Activated CD4-positive, CD25-positive, alpha-beta regulatory T cell treated with anti-CD3 and anti-CD28 coated beads, Interleukin-2, amount 50 U/mL, for 16 hours (primary cell): ENCODE results near the gene FAM209A.
"Not testable (repeated sequence)": the region's sequence is repeated elsewhere in the genome, so short reads cannot be mapped to it uniquely, and the experiment has no call there.

Experiments used
- DNase-seq: peaks from one replicate; pipeline ENCODE4 v3.0.0-alpha.2; 2020; ENCODE audit warnings: low read depth, low spot score

FAM209A gene, protein sequence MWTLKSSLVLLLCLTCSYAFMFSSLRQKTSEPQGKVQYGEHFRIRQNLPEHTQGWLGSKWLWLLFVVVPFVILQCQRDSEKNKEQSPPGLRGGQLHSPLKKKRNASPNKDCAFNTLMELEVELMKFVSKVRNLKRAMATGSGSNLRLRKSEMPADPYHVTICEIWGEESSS

DNA sequence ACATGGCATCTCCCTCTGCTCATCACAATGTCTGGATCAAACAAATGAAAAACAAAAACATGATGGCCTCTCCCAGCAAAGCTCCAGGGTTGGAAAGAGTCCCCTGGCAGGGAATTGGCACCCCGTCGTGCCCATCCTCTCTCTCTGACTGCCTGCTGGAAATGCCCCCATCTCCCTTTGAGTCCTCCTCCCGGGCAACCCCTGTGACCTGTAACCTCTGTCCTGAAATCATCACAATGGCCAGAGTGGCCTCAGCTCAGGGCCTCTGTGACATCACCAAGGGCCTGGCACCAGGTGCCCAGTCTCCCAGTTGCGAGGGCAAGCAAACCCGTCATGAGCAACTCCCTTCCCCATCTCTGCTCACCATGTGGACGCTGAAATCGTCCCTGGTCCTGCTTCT lies at the start of gene FAM209A:
TSS of gene FAM209A (plus strand) at position 301 of the 400 bp plus-strand sequence. CDS start at position 366, 65 bp downstream.
- DNase-seq, result not testable (repeated sequence)

DNA sequence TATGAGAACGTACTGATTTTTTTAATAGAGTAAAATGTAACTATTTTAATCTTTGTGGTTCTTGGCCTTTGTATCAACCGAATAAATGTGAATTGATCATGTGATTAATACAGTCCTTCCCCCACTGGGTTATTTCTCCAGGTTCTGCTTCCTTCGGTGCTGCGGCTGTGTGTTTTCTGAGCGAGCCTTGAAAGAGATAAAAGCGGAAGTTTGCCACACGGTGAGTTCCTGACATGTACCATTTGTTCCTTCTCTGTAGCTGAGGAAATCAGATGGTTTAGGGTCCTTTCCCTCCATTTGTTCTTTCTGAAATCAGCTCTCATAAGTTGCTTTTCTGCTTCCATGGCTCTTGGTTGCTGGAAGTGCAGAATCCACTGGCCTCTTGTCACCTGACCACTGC lies 40.6 kb upstream of the FAM209A start:
- DNase-seq, result no peak

DNA sequence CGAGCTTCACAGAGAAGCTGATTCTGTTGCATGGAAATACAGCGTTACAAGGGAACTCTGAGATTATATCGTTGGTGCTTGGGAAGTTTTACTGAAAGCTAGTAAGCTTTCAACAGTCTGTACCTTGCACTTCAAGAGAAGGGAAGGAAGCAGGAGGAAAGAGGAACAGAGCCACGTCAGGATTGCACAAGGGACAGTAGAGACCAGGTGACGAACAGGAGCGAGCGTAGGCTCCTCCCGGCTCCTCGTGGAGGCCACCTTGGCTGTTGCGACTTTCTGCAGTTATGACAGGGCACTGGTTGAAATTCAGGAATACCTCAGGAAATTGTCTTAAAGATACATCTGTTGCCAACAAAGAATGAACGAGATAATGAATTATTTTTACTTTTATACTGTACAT lies 37.3 kb upstream of the FAM209A start:
- DNase-seq, result no peak

DNA sequence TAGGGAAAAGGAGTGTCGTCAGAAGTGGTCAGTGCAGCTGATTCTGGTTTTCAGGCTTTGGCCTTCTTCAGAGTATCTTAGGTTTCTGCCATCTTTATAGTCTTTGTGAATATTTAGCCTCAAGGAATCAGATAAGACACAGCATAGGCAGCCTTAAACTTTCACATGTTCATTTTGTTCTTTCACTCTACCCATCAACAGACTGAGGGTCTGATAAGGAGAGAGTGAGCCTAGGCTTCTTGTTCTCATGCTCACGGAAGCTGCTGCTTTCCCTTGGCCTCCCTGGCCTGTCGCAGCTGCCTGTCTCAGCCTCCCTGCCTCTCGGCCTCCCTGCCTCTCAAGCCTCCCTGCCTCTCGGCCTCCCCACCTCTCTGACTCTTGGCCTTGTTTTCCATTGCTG lies 36.0 kb upstream of the FAM209A start:
- DNase-seq, result no peak

DNA sequence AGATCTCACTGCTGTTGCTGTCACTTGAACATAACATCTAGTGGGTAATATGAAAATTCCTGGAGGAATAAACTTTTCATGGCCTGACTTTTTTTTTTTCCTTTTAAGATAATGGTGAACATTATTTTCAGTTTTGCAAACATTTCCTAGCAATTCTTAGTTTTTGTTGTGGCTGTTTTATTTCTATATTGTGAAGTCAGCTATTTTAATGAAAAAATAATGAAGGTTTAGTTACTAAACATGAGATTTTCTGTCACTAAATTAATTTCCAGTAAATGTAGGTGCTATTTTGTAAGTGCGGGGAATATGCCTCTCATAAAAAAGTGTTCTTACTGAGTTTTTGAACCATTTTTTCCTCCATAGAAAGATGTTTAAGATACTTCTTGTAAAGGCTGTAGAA lies 23.4 kb upstream of the FAM209A start:
- DNase-seq, result no peak

DNA sequence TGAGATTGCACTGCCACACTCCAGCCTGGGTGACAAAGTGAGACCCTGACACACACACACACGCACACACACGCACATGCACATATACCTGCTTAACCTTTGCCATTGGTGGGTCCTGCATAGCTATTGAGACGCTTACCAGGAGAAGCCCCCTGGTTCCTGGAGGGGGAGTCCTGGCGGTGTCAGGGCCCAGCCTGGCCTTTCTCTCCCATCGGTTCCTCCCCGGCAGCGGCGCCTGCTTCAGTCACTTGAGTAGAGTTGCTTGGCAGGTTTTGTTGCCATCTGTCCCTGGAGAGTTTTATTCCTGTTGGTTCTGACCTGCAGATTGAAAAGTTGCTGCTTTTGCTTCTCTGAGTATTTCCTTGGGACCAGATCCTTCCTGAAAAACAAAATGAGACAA lies 20.6 kb upstream of the FAM209A start:
- DNase-seq, result no peak

DNA sequence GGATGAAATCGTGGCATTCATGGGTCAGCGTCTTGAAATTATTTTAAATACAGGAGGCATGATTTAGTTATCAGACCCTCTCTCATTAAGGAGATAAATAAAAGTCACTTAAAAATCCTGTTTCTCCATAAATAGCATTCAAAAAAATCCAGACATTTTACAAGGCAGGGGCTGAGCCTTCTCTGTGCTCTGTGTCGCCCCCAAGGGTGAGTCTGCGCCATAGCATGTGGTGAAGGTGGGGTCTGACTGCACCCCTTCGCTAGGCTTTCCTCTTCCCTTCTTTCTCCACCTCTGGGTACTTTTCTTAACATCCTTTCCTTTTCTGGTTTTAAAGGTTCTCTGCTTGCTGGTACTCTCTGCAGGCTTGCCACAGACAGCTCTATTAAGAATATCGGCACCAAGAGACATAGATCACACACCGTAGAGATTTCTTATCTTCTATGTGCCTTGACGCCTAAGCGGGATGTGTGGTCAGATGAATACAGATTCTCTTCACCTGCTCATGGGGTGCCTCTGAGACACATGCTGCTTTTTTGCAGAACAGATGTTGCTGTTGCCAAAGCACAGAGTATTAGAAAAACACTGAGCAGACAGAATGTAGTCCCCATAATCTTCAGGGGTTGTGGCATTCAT lies 20.1 kb upstream of the FAM209A start:
- DNase-seq, result no peak

DNA sequence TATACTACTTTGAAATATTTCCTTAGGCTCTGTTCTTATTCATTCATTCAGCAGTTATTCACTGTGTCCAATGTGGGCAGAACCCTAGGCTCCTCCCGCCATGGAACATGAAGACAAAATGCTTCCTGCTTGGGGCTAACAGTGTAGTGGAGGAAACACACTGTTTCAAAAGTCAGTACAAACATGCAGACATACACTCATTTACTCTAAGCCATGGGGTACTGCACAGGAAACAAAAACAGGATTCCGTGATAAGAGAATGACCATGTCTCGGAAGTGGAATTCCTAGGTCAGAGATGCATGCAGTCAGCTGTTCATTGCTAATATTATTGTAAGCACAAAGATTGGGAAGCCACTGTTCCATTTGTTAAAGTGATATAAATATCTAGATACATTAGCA lies 18.4 kb upstream of the FAM209A start:
- no peak for DNase-seq

DNA sequence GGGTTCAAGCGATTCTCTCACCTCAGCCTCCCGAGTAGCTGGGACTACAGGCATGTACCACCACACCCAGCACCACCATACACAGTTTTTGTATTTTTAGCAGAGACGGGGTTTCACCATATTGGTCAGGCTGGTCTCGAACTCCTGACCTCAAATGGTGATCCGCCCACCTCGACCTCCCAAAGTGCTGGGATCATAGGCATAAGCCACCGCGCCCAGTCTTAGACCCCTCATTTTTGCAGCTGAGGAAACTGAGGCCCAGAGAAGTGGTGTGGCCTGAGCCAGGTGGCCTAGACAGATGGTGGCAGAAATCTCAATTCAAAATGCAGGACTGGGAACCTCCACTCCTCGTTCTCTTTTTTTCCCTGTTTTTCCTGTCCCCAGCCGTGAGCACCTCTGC lies 12.6 kb upstream of the FAM209A start:
- DNase-seq, result no peak

DNA sequence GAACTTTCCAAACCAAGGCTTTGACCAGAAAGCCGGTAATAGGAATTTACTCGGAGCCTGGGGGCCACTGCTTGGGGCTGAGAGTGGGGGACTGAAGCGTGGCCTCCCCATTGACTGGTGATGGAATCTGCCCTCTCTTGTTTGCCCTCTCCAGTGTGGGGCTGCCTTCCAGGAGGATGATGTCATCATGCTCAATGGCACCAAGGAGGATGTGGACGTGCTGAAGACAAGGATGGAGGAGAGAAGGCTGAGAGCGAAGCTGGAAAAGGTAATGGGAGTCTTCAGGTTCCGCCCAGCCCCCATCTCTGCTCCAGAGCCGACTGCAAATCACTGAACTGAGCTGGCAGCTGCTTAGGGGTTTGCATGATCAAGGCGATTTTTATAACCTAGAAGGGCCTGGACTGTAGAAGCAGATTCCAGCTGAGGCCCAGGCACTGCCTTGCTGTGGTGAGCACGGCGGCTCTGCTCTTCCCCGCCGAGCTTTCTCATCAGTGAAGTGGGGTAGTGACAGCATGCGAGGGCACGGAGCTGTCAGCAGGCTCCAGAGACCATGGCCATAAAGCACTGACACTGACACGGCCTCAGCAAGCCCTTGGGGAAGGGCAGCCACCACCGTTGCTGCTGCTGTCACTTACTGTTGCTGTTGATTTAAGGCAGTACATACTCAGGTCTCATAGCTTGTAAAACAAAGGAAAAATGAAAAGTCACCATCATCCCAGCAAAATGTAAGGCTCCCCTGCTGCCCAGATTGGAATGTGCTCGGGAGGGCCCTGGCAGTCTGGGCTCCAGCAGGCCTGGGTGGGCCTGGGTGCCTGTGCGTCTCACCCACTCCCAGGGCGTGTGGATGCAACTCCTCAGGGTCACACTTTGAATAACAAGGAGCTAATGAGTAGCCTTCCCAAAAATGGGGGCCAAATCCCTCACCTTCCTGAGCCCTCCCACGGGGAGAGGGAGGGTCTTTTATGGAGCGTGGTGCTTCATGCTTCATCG lies 11.1 kb upstream of the FAM209A start:
- DNase-seq, result no peak

DNA sequence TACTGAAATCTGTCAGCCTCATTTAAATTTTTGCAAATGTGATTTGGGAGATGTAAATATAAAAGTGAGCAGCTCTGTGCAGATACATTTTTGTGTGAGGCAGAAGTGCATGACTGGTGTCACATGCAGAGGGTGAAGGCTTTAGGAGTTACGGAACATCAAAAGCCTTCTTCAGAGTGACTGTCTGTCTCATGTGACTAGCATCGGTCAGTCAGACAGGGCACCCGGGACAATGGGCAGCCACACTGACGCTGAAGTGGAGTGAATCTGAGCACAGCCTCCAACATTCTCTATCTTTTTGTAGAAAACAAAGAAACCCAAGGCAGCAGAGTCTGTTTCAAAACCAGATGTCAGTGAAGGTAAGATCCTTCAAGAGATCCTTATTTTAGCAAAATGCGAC lies 7.9 kb upstream of the FAM209A start:
- DNase-seq, result no peak

DNA sequence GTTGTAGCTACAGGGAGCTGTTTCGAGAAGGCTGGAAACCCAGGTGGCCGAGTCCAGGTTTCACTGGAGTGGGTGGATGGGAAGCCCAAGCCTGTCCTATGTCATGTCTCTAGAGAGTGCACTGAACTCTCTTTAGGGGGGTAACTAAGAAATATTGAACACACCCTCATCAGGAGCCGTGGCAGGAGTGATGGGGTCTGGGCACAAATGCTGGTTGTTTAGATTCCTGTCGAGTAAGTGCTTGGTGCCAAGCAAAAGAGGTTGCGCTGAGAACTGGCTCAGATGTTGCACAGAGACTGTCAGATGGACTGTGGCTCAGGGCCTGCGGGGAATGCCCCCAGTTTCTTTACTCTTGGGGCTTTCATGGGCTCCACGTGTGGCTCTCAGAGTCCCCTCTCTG lies 7.3 kb upstream of the FAM209A start:
- no peak for DNase-seq

DNA sequence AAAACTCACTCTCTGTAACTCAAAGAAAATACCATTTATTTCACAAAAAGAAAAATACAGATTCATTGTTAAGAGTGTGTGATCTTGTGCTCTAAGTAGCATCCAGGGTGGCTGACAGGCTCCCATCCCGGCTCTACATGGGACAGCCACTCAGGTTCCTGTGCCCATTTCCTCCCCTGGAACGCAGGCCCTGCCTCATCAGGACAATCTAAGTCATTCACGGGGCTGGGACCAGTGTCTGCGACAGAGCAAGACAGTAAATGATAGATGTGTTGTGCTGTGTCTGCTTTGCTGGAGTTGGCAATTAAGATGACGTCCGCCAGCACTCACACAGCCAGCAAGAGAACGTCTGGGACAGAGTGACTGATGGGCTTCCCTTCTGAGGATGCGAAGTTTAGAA lies 6.9 kb upstream of the FAM209A start:
- DNase-seq, result no peak

DNA sequence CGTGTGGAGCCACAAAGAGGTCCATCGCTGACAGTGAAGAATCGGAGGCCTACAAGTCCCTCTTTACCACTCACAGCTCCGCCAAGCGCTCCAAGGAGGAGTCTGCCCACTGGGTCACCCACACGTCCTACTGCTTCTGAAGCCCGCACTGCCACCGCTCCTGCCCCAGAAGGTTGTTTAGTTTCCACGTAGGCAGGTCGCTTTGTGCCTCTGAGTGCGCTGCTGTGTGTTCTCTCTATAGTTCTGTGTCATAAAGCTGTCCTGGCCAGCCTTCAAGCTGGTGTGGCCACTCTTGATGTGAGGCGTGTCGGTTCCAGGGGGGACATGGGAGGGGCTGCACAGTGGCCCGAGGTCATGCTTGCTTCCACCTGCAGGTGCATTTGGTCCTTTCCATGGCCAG lies 6.4 kb upstream of the FAM209A start:
- no peak for DNase-seq

DNA sequence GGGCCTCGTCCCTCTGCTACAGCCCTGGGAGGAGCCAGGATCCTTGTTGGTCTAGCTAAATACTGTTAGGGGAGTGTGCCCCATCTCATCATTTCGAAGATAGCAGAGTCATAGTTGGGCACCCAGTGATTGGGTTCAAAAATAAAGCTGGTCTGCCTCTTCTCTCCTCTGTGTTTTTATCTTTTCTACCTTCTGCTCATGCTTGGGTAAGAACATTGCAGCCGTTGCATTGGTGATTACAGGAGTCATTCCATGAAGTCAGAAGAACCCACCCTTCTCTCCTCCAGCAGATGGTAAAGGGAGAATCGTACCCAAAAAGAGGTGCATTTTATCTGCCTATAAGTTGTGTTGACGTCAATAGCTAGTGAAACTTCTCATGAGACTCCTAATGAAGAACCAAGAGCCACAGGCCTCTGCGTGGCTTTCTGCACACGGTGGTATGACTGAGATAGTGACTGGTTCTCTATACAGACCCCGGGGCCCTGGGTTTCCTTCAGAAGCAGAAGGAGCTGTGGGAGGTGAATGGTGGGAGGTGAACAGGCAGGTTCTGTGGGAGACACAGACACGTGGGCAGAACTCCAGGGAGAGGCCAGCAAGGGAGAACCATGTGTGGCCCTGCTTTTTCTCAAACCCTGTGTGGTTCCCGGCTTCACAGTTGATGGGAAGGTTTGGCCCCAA lies 5.7 kb upstream of the FAM209A start:
- DNase-seq, result no peak

DNA sequence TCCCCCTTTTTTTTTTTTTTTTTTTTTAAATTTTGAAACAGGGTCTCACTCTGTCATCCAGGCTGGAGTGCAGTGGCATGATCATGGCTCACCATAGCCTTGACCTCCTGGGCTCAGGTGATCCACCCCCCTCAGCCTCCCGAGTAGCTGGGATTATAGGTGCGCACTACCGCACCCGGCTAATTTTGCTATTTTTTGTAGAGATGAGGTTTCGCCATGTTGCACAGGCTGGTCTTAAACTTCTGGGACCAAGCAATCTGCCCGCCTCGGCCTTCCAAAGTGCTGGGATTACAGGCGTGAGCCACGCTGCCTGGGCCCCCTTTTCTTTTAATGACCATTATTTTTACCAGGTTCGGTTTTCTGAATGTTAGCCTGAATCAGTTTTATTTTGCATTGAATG lies 5.0 kb upstream of the FAM209A start:
- DNase-seq, result no peak

DNA sequence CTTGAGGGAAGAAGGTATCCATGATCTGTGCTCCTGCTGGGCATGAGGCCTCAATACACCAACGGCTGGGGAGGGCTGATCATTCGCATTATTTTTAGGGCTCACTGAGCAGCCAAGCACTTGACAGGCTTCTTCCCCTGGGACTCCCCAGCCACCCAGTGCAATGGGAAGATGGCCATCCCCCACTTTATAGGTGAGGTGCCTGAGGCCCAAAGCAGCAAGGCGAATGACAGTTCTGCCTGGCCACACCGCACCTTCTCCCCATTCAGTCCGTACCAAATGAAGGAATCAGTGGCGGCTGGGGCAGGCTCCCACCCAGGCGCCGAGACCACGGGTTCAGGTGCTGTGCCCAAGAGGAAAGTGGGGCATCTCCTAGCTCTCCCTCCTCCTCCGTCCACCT lies 4.4 kb upstream of the FAM209A start:
- DNase-seq, result no peak

DNA sequence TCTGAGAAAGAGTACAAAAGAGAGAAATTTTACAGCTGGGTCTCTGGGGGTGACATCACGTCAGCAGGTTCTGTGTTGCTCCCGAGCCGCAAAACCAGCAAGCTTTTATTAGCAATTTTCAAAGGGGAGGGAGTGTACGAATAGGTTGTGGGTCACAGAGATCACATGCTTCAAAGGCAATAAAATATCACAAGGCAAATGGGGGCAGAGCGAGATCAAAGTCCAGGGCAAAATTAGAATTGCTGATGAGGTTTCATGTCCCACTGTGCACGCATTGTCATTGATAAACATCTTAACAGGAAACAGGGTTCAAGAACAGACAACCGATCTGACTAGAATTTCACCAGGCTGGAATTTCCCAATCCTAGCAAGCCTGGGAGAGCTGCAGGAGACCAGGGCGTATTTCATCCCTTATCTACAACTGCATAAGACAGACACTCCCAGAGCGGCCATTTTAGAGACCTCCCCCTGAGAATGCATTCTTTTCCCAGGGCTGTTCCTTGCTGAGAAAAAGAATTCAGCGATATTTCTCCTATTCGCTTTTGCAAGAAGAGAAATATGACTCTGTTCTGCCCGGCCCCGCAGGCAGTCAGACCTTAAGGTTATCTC lies 3.7 kb upstream of the FAM209A start:
- DNase-seq, result not testable (repeated sequence)

DNA sequence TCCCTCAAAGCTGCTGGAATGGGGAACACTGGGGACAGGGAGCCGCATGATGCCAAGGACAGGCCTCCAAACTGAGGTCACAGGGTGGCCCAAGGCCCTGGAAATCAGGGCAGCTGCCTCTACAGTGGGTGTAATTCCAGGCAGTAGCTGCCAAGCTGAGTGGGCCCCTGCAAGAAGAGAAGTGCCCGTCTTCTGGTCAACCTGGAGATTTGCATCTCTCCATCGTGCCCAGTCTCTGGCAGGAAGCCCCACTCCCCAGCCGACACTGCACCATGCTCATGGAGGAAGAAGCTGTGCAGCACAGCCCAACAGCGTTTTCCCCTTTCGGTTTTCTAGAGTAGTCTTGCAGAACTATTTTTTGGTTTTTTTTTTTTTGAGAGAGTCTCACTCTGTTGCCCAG lies 2.2 kb upstream of the FAM209A start:
- DNase-seq, result no peak

DNA sequence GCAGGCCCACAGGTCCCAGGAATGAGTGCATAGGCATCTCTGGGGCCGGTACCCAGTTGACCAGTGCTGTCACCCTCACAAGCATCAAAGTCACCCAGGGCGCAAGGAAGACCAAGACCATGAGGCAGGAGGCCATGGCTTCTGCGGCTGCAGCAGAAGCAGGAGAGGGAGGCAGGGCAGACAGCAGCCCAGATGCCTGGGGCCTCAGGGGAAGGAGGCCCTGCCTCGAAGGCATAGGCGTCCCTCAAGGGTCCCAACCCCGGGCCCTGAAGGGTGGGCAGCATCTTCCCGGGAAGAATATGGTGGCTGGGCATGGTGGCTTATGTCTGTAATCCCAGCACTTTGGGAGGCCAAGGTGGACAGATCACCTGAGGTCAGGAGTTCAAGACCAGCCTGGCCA lies 3.0 kb downstream of the FAM209A start:
- no peak for DNase-seq

DNA sequence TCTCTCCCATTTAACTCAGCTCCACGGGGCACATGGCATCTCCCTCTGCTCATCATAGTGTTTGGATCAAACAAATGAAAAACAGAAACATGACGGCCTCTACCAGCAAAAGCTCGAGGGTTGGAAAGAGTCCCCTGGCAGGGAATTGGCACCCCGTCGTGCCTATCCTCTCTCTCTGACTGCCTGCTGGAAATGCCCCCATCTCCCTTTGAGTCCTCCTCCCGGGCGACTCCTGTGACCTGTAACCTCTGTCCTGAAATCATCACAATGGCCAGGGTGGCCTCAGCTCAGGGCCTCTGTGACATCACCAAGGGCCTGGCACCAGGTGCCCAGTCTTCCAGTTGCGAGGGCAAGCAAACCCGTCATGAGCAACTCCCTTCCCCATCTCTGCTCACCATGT lies 8.4 kb downstream of the FAM209A start, which contains the start of gene FAM209B:
TSS of gene FAM209B (plus strand) at position 301 of the 400 bp plus-strand sequence. CDS start at position 397, 96 bp downstream.
- DNase-seq, result not testable (repeated sequence)

DNA sequence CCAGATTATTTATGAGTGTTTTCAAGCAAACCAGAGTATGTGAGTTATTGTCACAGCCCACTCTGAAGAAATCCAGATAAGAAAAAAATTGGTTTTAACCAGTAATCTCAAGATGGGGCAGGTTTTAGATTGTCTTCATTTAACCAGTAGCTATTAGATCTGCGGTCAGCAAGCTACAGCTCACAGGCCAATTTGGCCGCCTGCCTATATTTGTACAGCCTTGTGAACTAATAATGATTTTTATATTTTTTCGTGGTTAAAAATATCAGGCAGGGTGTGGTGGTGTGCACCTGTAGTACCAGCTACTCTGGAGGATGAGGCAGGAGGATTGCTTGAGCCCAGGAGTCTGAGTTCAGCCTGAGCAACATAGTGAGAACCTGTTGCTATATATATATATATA lies 13.5 kb downstream of the FAM209A start:
- no peak for DNase-seq
